ENCODE measurements around the gene RFC2. TPM values are rescaled to one million over a fixed set of nuclear protein-coding genes. Genes with fewer than 3 reads are reported as not detected.

The RFC2 gene
- total and polyA plus RNA-seq, 10 of the 15 experiments (the other 5 are each of a cell fraction or from before 2014, with no cell fraction given), result 25.8 to 145 (median 90.9) TPM

- Histone ChIP-seq H3K36me3 (ENCODE audit: control insufficient read depth in 2 of 2, insufficient read depth in 2 of 2, low read length in 1 of 2) (no peaks in the 10 kb centered on the region), H3K27me3 (replicated peaks in 1 of 2; ENCODE audit: control insufficient read depth in 2 of 2, insufficient read depth in 2 of 2, low read length in 1 of 2) (no peaks in the 10 kb centered on the region), H3K4me1 (ENCODE audit: control insufficient read depth, insufficient read depth, low read length) (peaks cover 41% of the 10 kb centered on the region), H3K9ac (ENCODE audit: control insufficient read depth, insufficient read depth, low read length) (no peak overlapping the region), H3K9me3 (replicated peaks; ENCODE audit: control insufficient read depth, insufficient read depth, low read length) (no peaks in the 10 kb centered on the region), H3K27ac (ENCODE audit: control insufficient read depth, insufficient read depth) (no peak overlapping the region), H3K4me2 (ENCODE audit: control insufficient read depth, insufficient read depth) (no peak overlapping the region), H3K4me3 (no peak overlapping the region), H2AFZ (ENCODE audit: control insufficient read depth, low read depth, low read length) (no peak overlapping the region), H4K20me1 (ENCODE audit: control insufficient read depth, insufficient read depth) (no peaks in the 10 kb centered on the region), H3K79me2 (ENCODE audit: control insufficient read depth, insufficient read depth, low read length) (no peaks in the 10 kb centered on the region)
- WGBS (ENCODE audit: insufficient coverage, insufficient replicate concordance, low lambda C conversion rate, missing lambda C conversion rate), result 59% methylated on average over 4 of the region's 4 CpGs
- POLR2A ChIA-PET, result interaction anchor here (3.0 kb wide), 1 partner anchor 11 kb away, joined by 25 read pairs; the partner anchor contains the start of gene CLIP2
- no peak for TF ChIP-seq ZNF217 (IDR thresholded peaks at IDR 0.05)
- TF ChIP-seq SKIL (IDR thresholded peaks at IDR 0.05; ENCODE audit: low read depth, poor library complexity, severe bottlenecking), result no peak
- no peak for TF ChIP-seq BMI1 (IDR thresholded peaks at IDR 0.05; ENCODE audit: borderline replicate concordance)
- intact Hi-C loops (cut with micrococcal nuclease; ENCODE audit: unreplicated experiment) (no loop called here), in situ Hi-C loops (cut with MboI) (no loop called here)
- RAD21 ChIA-PET (ENCODE audit: unreplicated experiment), result interaction anchor here (2.5 kb wide), 1 partner anchor 10 kb away, joined by 17 read pairs; the partner anchor contains the start of gene CLIP2
- no TSS peak for BruUV-seq (replicated peaks)
- DNase-seq (ENCODE audit: low read depth, low spot score) (no peak), ATAC-seq (no peak), FAIRE-seq (no peak)
- SMC1A ChIA-PET (ENCODE audit: uncharacterized antibody, unreplicated experiment), result interaction anchor here (2.6 kb wide), 1 partner anchor 10 kb away, joined by 8 read pairs; no protein-coding TSS in a partner anchor
- CTCF ChIA-PET, result interaction anchor here (1.5 to 4.5 kb wide), 3 partner anchors 9 to 123 kb away, joined by 4 to 103 read pairs (median 30); partner anchors contain the start of gene CLIP2
Observed at GRCh38 chr7:74277636-74278035, 23.4 kb upstream of the RFC2 start.

- Histone ChIP-seq H3K9ac (ENCODE audit: control insufficient read depth, insufficient read depth, low read length) (no peak overlapping the region), H3K79me2 (ENCODE audit: control insufficient read depth, insufficient read depth, low read length) (no peaks in the 10 kb centered on the region), H3K36me3 (ENCODE audit: control insufficient read depth in 2 of 2, insufficient read depth in 2 of 2, low read length in 1 of 2) (no peaks in the 10 kb centered on the region), H2AFZ (ENCODE audit: control insufficient read depth, low read depth, low read length) (no peak overlapping the region; the same call in 1 of the 2 replicates), H3K4me1 (ENCODE audit: control insufficient read depth, insufficient read depth, low read length) (peaks cover 63% of the 10 kb centered on the region), H3K27ac (ENCODE audit: control insufficient read depth, insufficient read depth) (no peak overlapping the region), H3K4me2 (ENCODE audit: control insufficient read depth, insufficient read depth) (no peak overlapping the region), H4K20me1 (ENCODE audit: control insufficient read depth, insufficient read depth) (no peaks in the 10 kb centered on the region), H3K27me3 (replicated peaks in 1 of 2; ENCODE audit: control insufficient read depth in 2 of 2, insufficient read depth in 2 of 2, low read length in 1 of 2) (no peaks in the 10 kb centered on the region), H3K9me3 (replicated peaks; ENCODE audit: control insufficient read depth, insufficient read depth, low read length) (no peaks in the 10 kb centered on the region), H3K4me3 (no peak overlapping the region)
- intact Hi-C loops (cut with micrococcal nuclease; ENCODE audit: unreplicated experiment) (no loop called here), in situ Hi-C loops (cut with MboI) (no loop called here)
- FAIRE-seq (no peak), ATAC-seq (peak; percentile 16), DNase-seq (ENCODE audit: low read depth, low spot score) (no peak)
- no TSS peak for BruUV-seq (replicated peaks)
- RAD21 ChIA-PET (ENCODE audit: unreplicated experiment), result interaction anchor here (1.0 to 2.7 kb wide), 11 partner anchors 9 to 126 kb away, joined by 3 to 36 read pairs (median 11); partner anchors contain the start of genes CLIP2 and LAT2
- POLR2A ChIA-PET, result interaction anchor here (0.8 to 2.9 kb wide), 3 partner anchors 11 to 18 kb away, joined by 4 to 46 read pairs (median 4); partner anchors contain the start of gene CLIP2
- SMC1A ChIA-PET (ENCODE audit: uncharacterized antibody, unreplicated experiment), result interaction anchor here (1.0 to 12.4 kb wide), 13 partner anchors 13 to 126 kb away, joined by 3 to 285 read pairs (median 5); partner anchors contain the start of gene CLIP2
- 68% methylated on average over 6 of the region's 6 CpGs for WGBS (ENCODE audit: insufficient coverage, insufficient replicate concordance, low lambda C conversion rate, missing lambda C conversion rate)
- CTCF ChIA-PET, result interaction anchor here (0.6 to 4.5 kb wide), 26 partner anchors 10 to 129 kb away, joined by 3 to 103 read pairs (median 5); partner anchors contain the start of gene CLIP2
- TF ChIP-seq RAD21 (IDR thresholded peaks at IDR 0.05; ENCODE audit: insufficient read depth, low read depth, low read length), result peak; percentile 58
- TF ChIP-seq ATF3 (IDR thresholded peaks at IDR 0.05; ENCODE audit: borderline replicate concordance, extremely low read depth, low read depth, low read length), result no peak
- TF ChIP-seq SMAD5 (IDR thresholded peaks at IDR 0.05; ENCODE audit: low read depth), result no peak
- peak; percentile 62 to 88; a peak in 3 of 4 replicates for TF ChIP-seq BHLHE40 (IDR thresholded peaks at IDR 0.05; ENCODE audit: borderline replicate concordance in 1 of 2, low read depth in 2 of 2, low read length in 1 of 2)
- no peak for TF ChIP-seq CEBPZ (IDR thresholded peaks at IDR 0.05; ENCODE audit: low read depth, low read length)
Observed at GRCh38 chr7:74275401-74275881, 21.2 kb upstream of the RFC2 start.
